GM18868 (cell line): ENCODE data around the gene TGM2.

Experiments
- ATAC-seq: cut with Tn5 transposase; IDR thresholded peaks from one replicate; pipeline ENCODE4 v1.9.1; 2021; ENCODE audit warnings: mild to moderate bottlenecking, moderate library complexity; ENCODE audit not compliant: unreplicated experiment

TGM2 gene

DNA sequence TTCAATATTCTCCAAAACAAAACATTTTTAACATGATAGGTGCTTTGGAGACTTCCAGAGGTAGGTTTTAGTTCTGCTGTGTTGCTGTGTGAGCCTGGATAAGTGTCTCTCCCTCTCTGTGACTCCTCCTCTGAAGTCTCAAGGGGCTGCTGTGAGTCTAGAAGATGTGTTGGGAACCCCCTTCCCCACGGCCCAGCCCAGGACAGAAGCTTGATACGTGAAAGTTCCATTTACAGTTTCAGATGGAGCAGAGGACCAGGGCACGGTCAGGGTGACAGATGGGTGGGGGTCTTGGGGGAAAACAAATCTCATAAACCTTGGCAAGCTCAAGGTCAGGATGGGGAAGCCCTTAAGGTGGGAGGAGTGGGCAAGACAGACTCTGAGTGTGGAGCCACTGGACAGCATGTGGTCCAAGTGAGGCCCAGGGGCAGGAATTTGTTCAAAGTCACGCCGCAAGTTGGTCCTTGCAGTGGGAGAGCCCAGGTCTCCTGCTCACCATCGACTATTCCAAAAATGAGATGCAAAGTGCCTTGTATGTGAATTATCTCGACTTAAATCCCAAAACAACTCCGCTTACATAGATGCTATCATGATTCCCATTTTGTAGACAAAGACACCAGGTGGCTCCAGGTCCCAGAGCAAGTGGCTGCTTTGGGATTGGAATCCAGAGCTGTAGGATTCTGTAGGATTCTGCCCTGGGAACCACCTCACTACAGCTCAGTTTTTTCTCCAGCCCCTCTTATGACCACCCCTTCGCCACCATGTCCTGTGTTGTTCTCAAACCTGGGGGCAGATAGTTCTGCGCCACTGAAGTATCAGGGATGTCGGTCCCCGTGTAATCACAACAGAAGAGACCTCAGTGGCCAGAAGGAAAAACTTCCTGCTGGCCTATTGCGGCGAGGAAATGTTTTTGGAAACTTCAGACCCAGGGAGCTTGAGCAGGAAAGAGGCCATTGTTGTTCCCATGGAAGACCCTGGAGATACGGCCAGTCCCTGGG lies 1.9 kb downstream of the TGM2 start:
- ATAC-seq: no peak

DNA sequence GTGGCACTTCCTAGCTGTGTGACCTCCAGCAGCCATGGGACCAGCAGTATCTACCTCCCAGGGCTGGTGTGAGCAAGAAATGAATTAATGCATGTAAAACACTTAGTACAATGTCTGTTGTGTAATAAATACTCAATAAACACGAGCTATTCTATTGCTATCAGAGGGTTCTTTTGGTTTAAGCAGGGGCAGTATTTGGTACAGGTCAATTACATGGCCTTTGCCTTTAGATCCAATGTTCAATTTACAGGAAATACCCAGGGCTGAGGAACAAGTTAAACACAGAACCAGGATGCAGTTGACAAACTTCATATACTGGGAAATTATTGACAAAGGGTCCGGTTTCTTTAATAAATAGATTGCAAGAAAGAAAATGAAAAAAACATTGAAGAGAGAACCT lies 2.9 kb downstream of the TGM2 start:
- ATAC-seq: no peak

DNA sequence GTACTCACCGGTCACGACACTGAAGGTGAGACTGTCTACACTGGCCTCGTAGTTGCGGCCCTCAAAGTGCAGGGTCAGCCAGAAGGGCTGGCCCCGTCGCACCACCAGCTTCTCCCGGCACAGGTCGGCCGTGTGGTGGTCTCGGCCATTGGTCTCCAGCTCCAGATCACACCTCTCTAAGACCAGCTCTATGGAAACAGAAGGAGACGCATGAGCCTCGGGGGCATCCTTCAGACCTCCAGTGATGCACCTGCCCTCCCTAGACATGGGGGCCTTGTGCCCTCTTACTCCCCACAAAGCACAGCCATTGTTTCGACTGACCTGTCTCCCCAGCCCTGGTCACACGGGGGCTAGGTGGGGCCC lies 3.7 kb downstream of the TGM2 start:
- no peak for ATAC-seq

DNA sequence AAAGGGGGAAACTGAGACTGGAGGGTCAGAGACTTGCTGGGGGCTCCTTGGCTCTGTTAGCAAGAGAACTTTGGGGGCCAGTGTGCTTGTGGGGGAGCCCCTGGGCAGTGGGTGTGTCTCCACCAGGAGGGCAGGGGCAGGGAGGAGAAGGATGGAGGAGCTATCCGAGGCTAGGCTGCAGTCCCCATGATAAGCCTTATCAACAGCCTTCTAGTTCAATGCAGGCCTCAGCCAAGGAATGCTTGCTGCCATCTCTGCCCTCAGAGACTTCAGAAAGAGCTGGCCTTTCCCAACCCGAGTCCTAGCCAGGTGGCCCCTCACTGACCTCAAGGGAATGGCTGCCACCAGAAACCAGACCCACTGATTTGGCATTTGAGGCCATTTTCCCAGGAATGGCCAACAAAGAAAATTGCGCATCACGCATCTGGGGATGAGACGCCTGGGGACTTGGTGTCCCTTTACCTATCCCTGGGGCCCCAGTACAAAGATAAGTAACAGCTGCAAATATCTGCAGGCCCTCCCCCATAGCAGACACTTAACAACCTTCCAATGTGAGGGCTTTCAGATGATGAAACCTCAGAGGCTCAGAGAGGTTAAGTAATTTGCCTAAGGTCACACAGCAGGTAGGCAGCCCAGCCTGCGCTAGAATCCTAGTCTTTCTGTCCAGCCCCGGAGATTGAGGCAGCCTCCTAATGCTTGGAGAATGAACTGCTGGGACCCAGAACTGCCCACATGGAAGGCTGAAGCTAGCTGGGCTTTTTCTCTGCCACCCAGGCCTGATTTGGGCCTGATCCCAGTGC lies 4.9 kb downstream of the TGM2 start:
- ATAC-seq: no peak

DNA sequence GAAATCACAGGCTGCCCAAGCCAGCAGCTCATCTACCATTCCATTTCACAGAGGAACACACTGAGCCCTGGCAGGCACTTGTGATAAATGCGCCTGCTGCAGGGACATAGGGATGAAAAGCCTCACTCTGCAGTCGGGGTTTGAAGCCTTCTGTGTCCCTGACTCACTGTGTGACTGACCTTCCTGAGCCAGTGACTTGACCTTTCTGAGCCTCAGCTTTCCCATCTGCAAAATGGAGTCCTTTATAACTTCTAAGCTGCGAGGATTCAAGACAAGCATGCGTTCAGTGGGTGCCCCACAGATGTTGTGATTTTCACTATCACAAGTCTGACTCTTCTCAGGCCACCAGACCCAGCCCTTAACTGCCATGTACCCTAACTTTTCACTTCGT lies 5.5 kb downstream of the TGM2 start:
- no peak for ATAC-seq

DNA sequence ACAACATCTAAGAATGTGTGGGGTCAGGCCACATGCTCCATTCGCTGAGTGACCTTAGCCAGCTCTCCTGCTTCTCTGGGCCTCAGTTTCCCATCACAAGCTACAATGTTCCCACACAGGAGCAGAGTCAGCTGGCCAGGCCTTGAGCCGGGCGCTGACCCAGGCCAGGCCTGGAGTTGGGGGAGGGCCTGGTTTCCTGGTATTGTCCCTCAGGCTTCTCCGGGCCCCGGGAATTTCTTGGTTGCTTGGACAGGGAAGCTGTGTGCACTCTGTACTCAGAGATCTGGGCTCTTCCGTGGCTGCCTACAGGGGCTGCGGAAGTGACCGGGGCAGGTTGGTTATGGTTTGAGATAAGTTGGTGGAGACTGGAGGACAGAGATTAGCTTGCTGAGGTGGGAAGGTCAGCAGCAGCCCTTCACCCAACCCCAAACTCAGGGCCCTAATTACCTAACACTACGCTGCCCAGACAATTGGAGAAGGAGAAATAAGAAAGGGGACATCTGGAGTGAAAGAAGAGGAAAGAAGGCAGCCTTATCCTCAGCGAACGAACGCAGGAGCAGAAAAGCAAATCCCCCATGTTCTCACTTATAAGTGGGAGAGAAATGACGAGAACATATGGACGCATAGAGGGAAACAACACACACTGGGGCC lies 6.2 kb downstream of the TGM2 start:
- ATAC-seq: no peak

DNA sequence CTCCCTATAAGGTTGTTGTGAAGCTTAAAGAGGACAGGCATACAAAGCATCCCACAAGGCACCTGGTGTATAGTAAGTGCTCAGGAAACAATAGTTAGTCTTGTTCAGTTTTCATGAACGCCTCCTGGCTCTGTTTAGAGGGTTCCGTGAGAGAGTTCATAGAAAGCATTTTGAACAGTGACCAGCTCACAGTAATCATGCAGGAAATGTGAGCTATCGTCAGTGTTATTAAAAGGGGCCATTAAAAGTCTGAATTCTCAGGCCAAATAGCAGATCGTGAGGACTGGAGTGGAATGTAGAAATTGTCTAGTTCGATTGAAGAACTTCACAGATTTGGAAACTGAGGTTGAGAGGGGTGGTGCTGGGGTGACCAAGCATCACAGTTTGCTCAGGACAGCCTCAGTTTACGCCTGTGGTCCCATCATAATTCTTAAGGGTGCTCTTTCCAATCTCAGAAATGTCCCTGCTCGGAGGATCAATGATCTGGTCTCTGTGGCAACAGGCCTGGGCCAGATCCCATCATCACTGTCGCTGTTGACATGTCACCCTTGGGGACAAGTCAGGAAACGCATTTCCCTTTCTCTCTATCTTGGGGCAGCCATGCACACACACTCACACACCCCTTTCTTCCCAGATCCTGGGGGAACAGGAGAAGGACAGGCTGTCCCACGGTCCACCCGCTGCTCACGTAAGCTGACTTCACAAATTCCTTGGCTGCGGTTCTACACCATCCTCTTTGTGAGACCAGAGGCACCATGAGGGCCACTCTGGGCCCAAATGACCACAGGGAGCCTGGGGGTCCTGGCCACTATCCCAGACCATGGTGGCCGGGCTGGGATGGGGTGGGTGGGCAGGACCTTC lies 7.2 kb downstream of the TGM2 start:
- ATAC-seq: no peak

DNA sequence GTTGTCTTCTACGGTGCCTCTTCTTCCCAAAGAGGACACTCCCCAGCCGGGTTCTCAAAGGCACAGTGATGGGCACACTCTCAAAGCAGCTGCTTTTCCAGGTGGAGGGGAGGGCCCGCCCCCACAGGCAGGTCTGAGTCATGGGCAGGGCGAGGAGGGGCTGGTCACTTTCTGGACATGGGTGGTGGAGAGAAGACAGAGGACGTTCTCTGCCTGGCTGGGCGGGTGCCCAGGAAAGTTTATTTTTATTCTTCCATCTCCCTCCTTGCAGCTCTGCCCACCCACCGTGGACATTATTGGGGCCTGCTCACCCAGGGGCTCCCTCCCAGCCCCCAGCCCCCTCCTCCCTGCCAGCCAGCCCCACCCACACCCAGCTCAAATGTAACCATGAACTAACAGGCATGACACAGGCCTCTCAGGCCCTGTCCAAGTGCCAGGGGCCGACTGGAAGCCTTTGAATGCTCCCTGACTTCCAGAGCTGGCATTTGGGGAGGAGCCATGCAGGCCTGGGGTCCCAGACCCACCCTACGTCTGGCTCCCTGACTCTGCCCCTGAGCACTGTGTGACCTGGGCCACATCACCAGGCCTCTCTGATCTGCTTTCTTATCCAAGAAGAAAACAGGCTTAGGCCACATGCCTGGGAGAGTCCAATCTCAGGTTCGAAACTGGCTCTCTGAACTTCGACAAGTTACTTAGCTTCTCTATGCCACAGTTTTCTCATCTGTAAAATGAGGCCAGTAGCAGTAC lies 8.0 kb downstream of the TGM2 start:
- no peak for ATAC-seq

DNA sequence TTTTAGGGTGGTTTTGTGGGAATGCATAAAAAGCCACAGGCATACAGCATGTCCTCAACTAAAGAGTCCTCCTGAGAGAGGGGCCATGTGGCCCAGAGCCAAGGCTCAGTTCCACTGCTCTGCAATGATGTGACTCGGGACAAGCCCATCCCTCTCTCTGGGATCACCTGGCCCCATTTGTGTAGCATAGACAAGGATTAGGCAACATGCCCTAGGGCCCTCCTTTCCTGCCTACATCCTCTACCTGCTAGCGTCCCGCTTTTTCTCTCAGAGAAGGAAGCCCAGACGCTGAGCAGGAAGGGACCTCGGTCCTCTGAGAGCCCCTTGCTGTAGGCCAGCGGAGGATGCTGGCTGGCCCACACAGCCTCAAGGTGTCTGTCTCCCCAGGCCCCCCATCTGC lies 8.8 kb downstream of the TGM2 start:
- no peak for ATAC-seq

DNA sequence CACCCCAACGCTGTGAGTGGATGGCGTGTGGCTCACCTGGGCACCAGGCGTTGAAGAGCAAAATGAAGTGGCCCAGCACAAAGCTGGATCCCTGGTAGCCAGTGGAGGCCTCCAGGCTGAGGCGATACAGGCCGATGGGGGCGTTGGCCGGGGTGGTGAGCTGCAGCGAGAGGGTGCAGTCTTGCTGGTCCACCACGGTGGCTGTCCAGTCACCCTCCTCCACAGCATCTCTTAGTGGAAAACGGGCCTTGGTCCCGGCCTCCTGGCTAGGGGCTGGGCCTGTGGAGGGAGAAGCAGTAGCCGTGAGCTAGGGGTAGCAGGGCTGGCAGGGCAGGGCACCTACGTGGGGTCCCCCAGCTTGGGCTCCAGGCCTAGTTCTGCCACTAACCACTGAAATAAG lies 9.3 kb downstream of the TGM2 start:
- ATAC-seq: no peak

DNA sequence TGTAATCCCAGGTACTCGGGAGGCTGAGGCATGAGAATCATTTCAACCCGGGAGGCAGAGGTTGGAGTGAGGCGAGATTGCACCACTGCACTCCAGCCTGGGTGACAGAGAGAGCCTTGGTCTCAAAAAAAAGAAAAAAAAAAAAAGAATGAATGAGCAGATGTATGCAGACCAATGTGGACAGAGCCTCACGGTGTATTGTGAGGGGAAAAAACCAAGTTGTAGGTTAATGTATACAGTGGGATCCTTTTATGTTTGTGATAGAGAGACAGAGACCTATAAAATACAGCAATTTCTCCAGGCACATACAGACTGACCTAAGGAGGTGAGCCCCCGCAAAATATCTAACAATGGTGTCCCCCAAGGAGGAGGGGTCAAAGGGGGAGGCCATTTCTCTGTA lies 11.7 kb downstream of the TGM2 start:
- ATAC-seq: no peak

DNA sequence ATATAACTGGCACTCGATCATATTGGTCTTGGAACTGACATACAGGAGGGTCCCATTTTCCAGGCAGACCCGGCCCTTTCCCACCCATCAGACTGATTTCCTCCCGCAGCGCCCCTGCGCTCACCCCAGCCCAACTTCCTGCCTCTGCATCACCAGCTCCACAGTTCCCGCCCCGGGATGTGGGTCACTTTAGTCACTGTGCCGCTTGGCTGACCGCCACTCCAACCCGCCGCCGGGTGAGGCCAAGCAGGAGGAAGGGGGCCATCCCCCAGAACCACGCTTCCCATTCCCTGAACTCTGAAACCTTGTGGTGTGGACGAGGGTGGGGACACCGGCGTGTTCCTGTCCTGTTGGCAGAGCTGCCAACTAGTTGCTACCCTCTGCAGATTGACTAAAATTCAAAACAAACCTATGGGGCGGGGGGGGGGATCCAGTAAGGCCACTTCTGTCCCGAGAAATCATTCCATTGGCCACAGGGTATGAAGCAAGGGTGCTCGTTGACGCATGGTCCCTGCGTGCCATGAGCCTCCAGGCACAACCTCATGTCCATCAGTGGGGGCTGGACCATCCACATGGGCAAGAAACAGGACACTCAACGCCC lies 12.3 kb downstream of the TGM2 start:
- peak; percentile 39 for ATAC-seq

DNA sequence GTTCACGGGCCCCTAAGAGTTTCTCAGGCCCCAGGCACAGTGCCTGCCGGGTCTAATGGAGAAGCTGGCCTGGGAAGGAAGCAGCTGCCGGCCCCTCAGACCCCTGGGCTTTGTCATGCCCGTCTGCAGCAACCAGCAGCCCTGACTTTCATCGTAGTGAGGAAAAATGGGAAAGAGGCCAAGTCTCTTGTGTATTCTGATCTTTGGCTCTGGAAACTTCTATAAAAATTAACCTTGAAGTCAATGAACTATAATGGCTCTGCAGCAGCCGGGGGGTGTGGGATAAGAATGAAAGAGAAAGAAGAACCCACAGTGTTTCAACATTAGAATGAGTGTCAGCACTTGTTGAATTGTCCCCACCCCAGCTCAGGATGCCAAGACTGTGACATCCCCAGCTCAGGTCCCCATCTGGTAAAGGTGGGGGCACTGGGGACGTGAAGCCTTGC lies 12.9 kb downstream of the TGM2 start:
- peak; percentile 66 for ATAC-seq

DNA sequence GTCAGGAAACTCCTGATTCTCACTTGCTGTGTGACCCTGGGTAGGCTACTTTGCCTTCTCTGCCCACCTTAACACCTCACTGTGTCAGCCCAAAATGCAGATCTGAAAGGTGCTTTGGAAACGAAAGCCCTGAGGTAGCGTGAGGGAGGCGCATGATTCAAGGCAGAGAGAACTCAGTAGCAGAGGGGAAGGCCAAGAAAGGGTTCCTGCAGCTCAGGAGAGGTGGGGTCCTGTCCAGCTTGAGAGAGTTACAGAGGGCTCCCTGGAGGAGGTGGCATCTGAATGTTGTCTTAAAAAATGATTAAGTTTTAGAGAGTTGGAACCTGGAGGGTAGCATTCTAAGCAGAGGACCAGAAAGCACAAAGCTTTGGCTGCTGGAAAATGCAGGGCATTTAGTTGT lies 13.6 kb downstream of the TGM2 start:
- ATAC-seq: peak; percentile 54

DNA sequence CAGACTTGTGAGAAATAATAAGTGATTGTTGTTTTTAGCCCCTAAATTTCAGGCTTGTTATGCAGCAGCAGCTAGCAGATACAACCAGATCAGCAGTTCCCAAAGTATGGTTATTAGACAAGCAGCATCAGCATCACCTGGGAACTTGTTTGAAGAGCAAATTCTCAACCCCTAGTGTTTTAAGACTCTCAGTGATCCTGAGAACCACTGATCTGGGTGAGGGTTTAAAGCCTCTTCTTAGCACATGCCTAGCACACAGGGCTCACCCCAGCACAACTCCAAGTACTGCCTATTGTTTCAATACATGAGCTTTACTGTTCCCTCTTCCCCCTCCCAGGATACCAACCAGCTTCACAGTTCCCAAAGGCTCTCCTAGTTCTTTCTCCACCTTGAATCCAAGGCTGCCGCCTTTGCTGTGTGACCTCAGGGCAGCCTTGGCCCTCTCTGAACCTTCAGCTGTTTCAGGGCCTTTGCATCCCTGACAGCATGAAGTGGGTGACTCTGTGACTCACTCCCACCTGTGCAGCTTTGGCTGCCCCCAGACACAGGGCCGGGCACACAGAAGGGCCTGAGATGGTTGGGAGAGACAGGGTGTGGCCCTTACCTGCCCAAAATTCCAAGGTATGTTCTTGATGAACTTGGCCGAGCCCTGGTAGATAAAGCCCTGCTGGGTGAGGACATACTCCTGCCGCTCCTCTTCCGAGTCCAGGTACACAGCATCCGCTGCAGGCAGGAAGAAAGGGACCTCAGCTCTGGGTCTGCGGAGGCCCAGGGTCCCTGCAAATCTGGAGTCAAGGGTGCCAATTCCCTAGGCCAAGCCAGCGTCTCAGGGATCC lies 14.5 kb downstream of the TGM2 start:
- ATAC-seq: no peak

DNA sequence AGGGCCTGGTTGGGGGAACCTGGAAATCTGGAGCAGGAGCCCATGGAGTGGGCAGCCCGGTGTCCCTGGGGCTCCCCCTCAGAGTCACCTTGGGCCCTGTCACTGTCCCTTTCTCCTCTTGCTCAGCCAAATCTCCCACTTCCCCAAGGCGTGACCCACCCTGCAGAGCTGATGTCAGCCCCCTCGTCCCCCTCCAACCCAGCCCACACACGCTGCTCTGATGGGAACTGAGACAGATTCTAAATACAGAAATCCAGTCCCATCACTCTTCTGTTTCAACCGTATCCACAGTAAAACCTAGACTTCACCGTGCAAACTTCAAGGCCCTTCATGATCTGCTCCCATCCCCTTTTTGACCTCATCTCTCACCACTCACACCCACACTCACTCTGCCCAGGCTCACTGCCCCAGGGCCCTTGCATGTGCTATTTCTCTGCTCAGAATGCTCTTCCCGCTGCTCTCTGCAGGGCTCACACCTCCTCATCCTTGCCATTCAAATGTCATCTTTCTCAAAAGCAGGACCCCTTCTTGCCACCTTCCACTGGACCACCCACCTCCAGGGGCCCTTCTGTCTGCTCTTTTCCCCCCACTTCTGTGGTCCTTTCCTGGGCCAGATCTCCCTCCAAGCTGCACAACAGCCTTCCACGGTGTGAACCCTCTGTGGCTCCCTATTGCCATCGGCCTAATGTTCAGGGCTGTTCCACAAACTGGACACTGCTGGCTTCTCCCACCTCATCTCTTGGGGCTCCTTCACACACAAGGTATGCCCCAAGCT lies 16.6 kb downstream of the TGM2 start:
- no peak for ATAC-seq

DNA sequence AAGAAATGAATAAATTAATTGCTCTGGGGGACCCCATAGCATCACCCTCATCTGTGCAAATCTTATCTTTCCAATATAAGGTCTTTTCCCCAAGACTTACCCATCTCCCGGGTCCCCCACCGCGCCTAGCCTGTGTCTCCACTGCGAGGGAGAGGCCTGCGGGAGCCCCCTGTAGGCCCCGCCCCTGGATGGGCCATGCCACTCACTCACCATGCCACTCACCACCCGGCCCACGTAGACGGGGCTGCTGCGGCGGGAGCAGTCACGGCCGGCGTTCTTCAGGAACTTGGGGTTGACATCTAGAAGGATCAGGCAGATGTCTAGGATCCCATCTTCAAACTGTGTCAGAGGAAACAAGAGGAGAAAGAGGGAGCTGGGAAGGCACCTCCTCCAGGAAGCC lies 17.3 kb downstream of the TGM2 start:
- ATAC-seq: no peak

DNA sequence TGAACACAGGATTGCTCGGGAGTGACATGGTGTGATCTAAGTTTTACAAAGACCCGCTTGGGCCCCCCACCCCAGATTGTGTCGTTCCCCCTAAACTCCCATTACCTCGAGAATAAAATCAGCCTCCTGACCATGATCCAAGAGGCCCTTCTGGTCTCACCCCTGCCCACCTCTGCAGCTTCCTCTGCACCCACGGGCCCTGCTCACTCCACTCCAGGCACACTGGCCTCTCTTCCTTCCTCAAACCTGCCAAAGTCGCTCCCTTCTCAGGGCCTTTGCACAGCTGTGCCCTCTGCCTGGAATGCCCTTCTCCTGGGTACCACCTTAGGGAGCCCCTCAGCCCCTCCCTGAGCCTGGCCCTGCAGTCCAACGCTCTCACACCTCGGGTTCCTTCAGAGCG lies 17.9 kb downstream of the TGM2 start:
- ATAC-seq: no peak
